ENCODE results near the gene ZNF488.

DNA sequence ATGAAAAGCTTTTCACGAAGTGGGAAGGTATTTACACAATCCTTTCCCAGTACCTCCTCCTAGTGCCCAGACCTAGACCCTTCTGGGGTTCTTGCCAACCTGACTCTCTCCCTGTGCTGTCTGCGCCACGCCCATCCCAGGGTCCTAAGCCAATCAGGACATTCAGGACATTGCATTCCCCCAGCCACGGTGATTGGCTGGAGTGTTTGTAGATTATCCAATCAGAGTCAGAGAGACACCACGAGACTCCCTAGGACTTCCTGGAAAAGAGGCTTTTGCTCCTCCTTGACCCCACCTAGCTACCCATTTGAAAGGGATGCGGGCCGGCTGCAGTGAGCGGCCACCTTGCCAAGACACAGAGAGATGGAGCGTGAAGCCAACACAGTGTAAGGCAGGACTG lies 65.4 kb downstream of the ZNF488 start:
- TF ChIP-seq POLR2AphosphoS5 (IDR thresholded peaks at IDR 0.05) (no peak), POLR2A (IDR thresholded peaks at IDR 0.05) (no peak), EP300 (IDR thresholded peaks at IDR 0.05) (no peak)
- TF ChIP-seq, protein P1, sequence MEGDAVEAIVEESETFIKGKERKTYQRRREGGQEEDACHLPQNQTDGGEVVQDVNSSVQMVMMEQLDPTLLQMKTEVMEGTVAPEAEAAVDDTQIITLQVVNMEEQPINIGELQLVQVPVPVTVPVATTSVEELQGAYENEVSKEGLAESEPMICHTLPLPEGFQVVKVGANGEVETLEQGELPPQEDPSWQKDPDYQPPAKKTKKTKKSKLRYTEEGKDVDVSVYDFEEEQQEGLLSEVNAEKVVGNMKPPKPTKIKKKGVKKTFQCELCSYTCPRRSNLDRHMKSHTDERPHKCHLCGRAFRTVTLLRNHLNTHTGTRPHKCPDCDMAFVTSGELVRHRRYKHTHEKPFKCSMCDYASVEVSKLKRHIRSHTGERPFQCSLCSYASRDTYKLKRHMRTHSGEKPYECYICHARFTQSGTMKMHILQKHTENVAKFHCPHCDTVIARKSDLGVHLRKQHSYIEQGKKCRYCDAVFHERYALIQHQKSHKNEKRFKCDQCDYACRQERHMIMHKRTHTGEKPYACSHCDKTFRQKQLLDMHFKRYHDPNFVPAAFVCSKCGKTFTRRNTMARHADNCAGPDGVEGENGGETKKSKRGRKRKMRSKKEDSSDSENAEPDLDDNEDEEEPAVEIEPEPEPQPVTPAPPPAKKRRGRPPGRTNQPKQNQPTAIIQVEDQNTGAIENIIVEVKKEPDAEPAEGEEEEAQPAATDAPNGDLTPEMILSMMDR (IDR thresholded peaks at IDR 0.05), result no peak

Data from gastroesophageal sphincter (tissue), 3 donors.